ENCODE data around the gene JUN.

GRCh38 chr1:58739856-58740466 lies 43.9 kb downstream of the JUN start:
- TF ChIP-seq CTCF (IDR thresholded peaks at IDR 0.05) = peak; percentile 71 to 93 (median 88)
- no peak for TF ChIP-seq POLR2A (IDR thresholded peaks at IDR 0.05)

Data from adrenal gland (tissue), 5 donors.